Measurements from ENCODE around the gene SUSD4. TPM values are rescaled to one million over a fixed set of nuclear protein-coding genes. Genes with fewer than 3 reads are reported as not detected.

Gene SUSD4
- total and polyA plus RNA-seq, 9 of the 15 experiments (the other 6 are each of a cell fraction or from before 2014, with no cell fraction given) = 0.06 to 1.7 (median 0.09) TPM; not detected in 4

DNA sequence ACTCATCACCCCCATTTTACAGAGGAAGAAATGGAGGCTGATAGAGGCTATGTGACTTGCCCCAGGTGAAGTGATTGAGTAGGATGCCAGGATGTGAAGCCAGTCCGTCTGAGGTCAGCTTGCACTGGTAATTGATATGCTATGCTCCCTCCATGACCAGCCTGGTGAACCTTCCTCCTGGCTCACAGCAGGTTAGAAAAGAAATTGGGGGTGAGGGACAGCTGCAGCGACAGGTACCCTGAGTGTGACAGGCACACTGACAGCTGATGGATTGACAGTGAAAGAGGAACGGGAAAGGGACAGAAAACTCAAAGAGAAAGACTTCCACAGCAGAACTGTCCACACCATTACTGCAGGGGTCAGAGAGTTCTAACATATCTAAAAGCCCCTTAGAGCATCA, 102.1 kb downstream of the SUSD4 start:
- TF ChIP-seq PKNOX1 (IDR thresholded peaks at IDR 0.05) (0 out of 2 replicates have a peak, but pooled peaks have one; percentile 23), ZC3H11A (IDR thresholded peaks at IDR 0.05; ENCODE audit: low read depth, low read length) (no peak)
- in situ Hi-C loops (cut with MboI) = no loop called here
- H4K20me1 ChIP-seq (replicated peaks; ENCODE audit: control insufficient read depth, insufficient read depth, low read length) = no peaks in the 10 kb centered on the region
- BruUV-seq (replicated peaks) = no TSS peak
- DNase-seq (ENCODE audit: extremely low read depth in 1 of 4, low spot score in 3 of 4) (no peak), FAIRE-seq (no peak), ATAC-seq (no peak)
- no peak overlapping the region for H3K4me3 ChIP-seq
- H3K9me3 ChIP-seq (replicated peaks; ENCODE audit: control insufficient read depth, insufficient read depth, low read depth, low read length) = no peaks in the 10 kb centered on the region
- no peak overlapping the region for H3K4me2 ChIP-seq (ENCODE audit: insufficient read depth, low read length)
- intact Hi-C loops (cut with micrococcal nuclease) = no loop called here
- no peaks in the 10 kb centered on the region for H3K79me2 ChIP-seq (ENCODE audit: control insufficient read depth, insufficient read depth, low read length)
- H3K9ac ChIP-seq (ENCODE audit: insufficient read depth in 1 of 2, low read depth in 2 of 2, low read length in 2 of 2) = no peak overlapping the region
- no peaks in the 10 kb centered on the region for H3K9me1 ChIP-seq (ENCODE audit: control insufficient read depth, insufficient read depth, low read length)
- H3K27me3 ChIP-seq (ENCODE audit: control insufficient read depth in 2 of 2, insufficient read depth in 2 of 2, low read length in 2 of 2) = peaks cover 0 to 27% of the 10 kb centered on the region in 2 experiments; a peak in 2 of 5 replicates
- no peak overlapping the region for H3K27ac ChIP-seq (ENCODE audit: extremely low read depth, low read depth, low read length)
- peaks cover 0 to 8% of the 10 kb centered on the region in 2 experiments; a peak in 3 of 5 replicates for H3K4me1 ChIP-seq (replicated peaks in 1 of 2; ENCODE audit: control insufficient read depth in 2 of 2, insufficient read depth in 2 of 2, low read length in 2 of 2)
- CTCF ChIA-PET (ENCODE audit: low intra/inter-chr PET ratio) = no interaction called here
- 30% methylated on average over 3 of the region's 3 CpGs for WGBS (ENCODE audit: insufficient coverage, low coverage, missing lambda C conversion rate)
- H2AFZ ChIP-seq (ENCODE audit: low read depth, low read length) = no peak overlapping the region
- POLR2A ChIA-PET = no interaction called here
- H3K36me3 ChIP-seq (ENCODE audit: control insufficient read depth, insufficient read depth, low read length) = no peaks in the 10 kb centered on the region

GRCh38 chr1:223260712-223261111, 103.3 kb downstream of the SUSD4 start:
- DNase-seq (ENCODE audit: extremely low read depth in 1 of 4, low spot score in 3 of 4) = no peak
- TF ChIP-seq PPARD (CRISPR knock-in tag; IDR thresholded peaks at IDR 0.05) (no peak), PKNOX1 (IDR thresholded peaks at IDR 0.05) (peak; percentile 64), NCOA2 (IDR thresholded peaks at IDR 0.05; ENCODE audit: partially characterized antibody in 2 of 2) (no peak), SNIP1 (IDR thresholded peaks at IDR 0.05; ENCODE audit: low read depth) (no peak), POLR3A (IDR thresholded peaks at IDR 0.05; ENCODE audit: borderline replicate concordance, extremely low read depth, insufficient read depth, insufficient read length) (no peak), KAT8 (IDR thresholded peaks at IDR 0.05; ENCODE audit: low read depth) (no peak), MEIS2 (IDR thresholded peaks at IDR 0.05; ENCODE audit: partially characterized antibody) (peak; percentile 31), ZNF551 (CRISPR knock-in tag; IDR thresholded peaks at IDR 0.05) (no peak)
- TF ChIP-seq, protein P1, sequence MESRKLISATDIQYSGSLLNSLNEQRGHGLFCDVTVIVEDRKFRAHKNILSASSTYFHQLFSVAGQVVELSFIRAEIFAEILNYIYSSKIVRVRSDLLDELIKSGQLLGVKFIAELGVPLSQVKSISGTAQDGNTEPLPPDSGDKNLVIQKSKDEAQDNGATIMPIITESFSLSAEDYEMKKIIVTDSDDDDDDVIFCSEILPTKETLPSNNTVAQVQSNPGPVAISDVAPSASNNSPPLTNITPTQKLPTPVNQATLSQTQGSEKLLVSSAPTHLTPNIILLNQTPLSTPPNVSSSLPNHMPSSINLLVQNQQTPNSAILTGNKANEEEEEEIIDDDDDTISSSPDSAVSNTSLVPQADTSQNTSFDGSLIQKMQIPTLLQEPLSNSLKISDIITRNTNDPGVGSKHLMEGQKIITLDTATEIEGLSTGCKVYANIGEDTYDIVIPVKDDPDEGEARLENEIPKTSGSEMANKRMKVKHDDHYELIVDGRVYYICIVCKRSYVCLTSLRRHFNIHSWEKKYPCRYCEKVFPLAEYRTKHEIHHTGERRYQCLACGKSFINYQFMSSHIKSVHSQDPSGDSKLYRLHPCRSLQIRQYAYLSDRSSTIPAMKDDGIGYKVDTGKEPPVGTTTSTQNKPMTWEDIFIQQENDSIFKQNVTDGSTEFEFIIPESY (CRISPR knock-in tag; IDR thresholded peaks at IDR 0.05) = peak; percentile 43; the same call in 1 of the 2 replicates
- no peak overlapping the region for H3K4me3 ChIP-seq
- no peaks in the 10 kb centered on the region for H3K79me2 ChIP-seq (ENCODE audit: control insufficient read depth, insufficient read depth, low read length)
- H2AFZ ChIP-seq (ENCODE audit: low read depth, low read length) = no peak overlapping the region
- no TSS peak for BruUV-seq (replicated peaks)
- no peak for ATAC-seq
- intact Hi-C loops (cut with micrococcal nuclease) (no loop called here), in situ Hi-C loops (cut with MboI) (no loop called here)
- ChIA-PET CTCF (ENCODE audit: low intra/inter-chr PET ratio) (no interaction called here), POLR2A (interaction anchor here (0.6 kb wide), 1 partner anchor 1360 kb away, joined by 3 read pairs; no protein-coding TSS in a partner anchor)
- peaks cover 0 to 34% of the 10 kb centered on the region in 2 experiments; a peak in 3 of 5 replicates for H3K27me3 ChIP-seq (ENCODE audit: control insufficient read depth in 2 of 2, insufficient read depth in 2 of 2, low read length in 2 of 2)
- WGBS (ENCODE audit: insufficient coverage, low coverage, missing lambda C conversion rate) = 73% methylated on average over 7 of the region's 7 CpGs
- no peak for FAIRE-seq
- H3K9me3 ChIP-seq (replicated peaks; ENCODE audit: control insufficient read depth, insufficient read depth, low read depth, low read length) = no peaks in the 10 kb centered on the region
- H3K9ac ChIP-seq (ENCODE audit: insufficient read depth in 1 of 2, low read depth in 2 of 2, low read length in 2 of 2) = no peak overlapping the region
- H4K20me1 ChIP-seq (replicated peaks; ENCODE audit: control insufficient read depth, insufficient read depth, low read length) = no peaks in the 10 kb centered on the region
- peaks cover 0 to 8% of the 10 kb centered on the region in 2 experiments; a peak in 3 of 5 replicates for H3K4me1 ChIP-seq (replicated peaks in 1 of 2; ENCODE audit: control insufficient read depth in 2 of 2, insufficient read depth in 2 of 2, low read length in 2 of 2)
- no peaks in the 10 kb centered on the region for H3K36me3 ChIP-seq (ENCODE audit: control insufficient read depth, insufficient read depth, low read length)
- H3K27ac ChIP-seq (ENCODE audit: extremely low read depth, low read depth, low read length) = no peak overlapping the region
- H3K9me1 ChIP-seq (ENCODE audit: control insufficient read depth, insufficient read depth, low read length) = no peaks in the 10 kb centered on the region
- H3K4me2 ChIP-seq (ENCODE audit: insufficient read depth, low read length) = no peak overlapping the region

All from K562 (cell line).